Mesenchymal stem cell (in vitro differentiated cells and primary cell): Measurements from ENCODE around the gene SLC9A8.

Experiments used
- DNase-seq: peaks from one replicate; pipeline ENCODE4 v3.0.0-alpha.2; 2013
- H2AFZ ChIP-seq: one replicate; pipeline ENCODE4 v1.6.1; 2013; ENCODE audit warnings: low read depth, mild to moderate bottlenecking, control low read depth, inconsistent platforms, low read length, moderate library complexity
- H2AK5ac ChIP-seq: 2 replicates; pipeline ENCODE4 v1.6.1; 2013; ENCODE audit warnings: low read length, moderate library complexity, mild to moderate bottlenecking, inconsistent platforms; ENCODE audit not compliant: severe bottlenecking
- H2BK120ac ChIP-seq: one replicate; pipeline ENCODE4 v1.6.1; 2013; ENCODE audit warnings: low read depth, mild to moderate bottlenecking, inconsistent platforms, low read length, moderate library complexity
- H2BK12ac ChIP-seq, 2 experiments: one replicate each; pipeline ENCODE4 v1.6.1; 2013; ENCODE audit warnings: inconsistent platforms in 2 of 2, low read length in 2 of 2, mild to moderate bottlenecking in 2 of 2, moderate library complexity in 2 of 2, control low read depth in 1 of 2
- H2BK15ac ChIP-seq: one replicate; pipeline ENCODE4 v1.6.1; 2013; ENCODE audit warnings: mild to moderate bottlenecking, low read depth, inconsistent platforms; ENCODE audit not compliant: poor library complexity, severe bottlenecking
- H2BK5ac ChIP-seq: 2 replicates; pipeline ENCODE4 v1.6.1; 2013; ENCODE audit warnings: low read depth, mild to moderate bottlenecking, low read length, control low read depth, inconsistent platforms; ENCODE audit not compliant: poor library complexity, severe bottlenecking
- H3K14ac ChIP-seq, 2 experiments: one replicate each; pipeline ENCODE4 v1.6.1; 2013; ENCODE audit warnings: inconsistent platforms in 2 of 2, low read length in 2 of 2, control low read depth in 1 of 2, mild to moderate bottlenecking in 1 of 2, moderate library complexity in 1 of 2
- H3K18ac ChIP-seq, 2 experiments: one replicate each; pipeline ENCODE4 v1.6.1; 2013; ENCODE audit warnings: inconsistent platforms in 2 of 2, low read length in 2 of 2, control low read depth in 1 of 2, low read depth in 1 of 2, mild to moderate bottlenecking in 1 of 2
- H3K23ac ChIP-seq, 2 experiments: one replicate each; pipeline ENCODE4 v1.6.1; 2013; ENCODE audit warnings: inconsistent platforms in 2 of 2, low read length in 2 of 2, mild to moderate bottlenecking in 2 of 2, moderate library complexity in 2 of 2, control low read depth in 1 of 2
- H3K27ac ChIP-seq: 2 replicates; pipeline ENCODE4 v1.5.1; 2013; ENCODE audit warnings: mild to moderate bottlenecking, moderate library complexity, low read length, control low read depth, inconsistent platforms; ENCODE audit not compliant: poor library complexity, severe bottlenecking
- H3K27me3 ChIP-seq, 2 experiments: 2 replicates each; pipeline versions ENCODE4 v1.6.1 to v1.7.0; 2013; ENCODE audit warnings: low read length in 2 of 2, mild to moderate bottlenecking in 2 of 2, moderate library complexity in 2 of 2, control low read depth in 1 of 2, inconsistent platforms in 1 of 2; ENCODE audit not compliant: control insufficient read depth in 1 of 2, insufficient read depth in 1 of 2
- H3K36me3 ChIP-seq, 2 experiments: 2 replicates each; pipeline versions ENCODE4 v1.6.1 to v1.7.0; 2013; ENCODE audit warnings: low read length in 2 of 2, control low read depth in 1 of 2, inconsistent platforms in 1 of 2, low read depth in 1 of 2, mild to moderate bottlenecking in 1 of 2; ENCODE audit not compliant: insufficient read depth in 2 of 2, control insufficient read depth in 1 of 2
- H3K4ac ChIP-seq, 2 experiments: one replicate each; pipeline ENCODE4 v1.6.1; 2013; ENCODE audit warnings: inconsistent platforms in 2 of 2, low read length in 2 of 2, mild to moderate bottlenecking in 2 of 2, moderate library complexity in 2 of 2, control low read depth in 1 of 2, low read depth in 1 of 2
- H3K4me1 ChIP-seq: 2 replicates; pipeline ENCODE4 v1.6.1; 2013; ENCODE audit warnings: low read depth, low read length, control low read depth; ENCODE audit not compliant: control insufficient read depth, insufficient read depth
- H3K4me2 ChIP-seq: 2 replicates; pipeline ENCODE4 v1.6.1; 2013; ENCODE audit warnings: low read length, mild to moderate bottlenecking, inconsistent platforms; ENCODE audit not compliant: poor library complexity, severe bottlenecking
- H3K4me3 ChIP-seq, 2 experiments: 2 replicates each; pipeline versions ENCODE4 v1.5.1 to v1.7.0; 2013; ENCODE audit warnings: low read length in 2 of 2, mild to moderate bottlenecking in 2 of 2, control low read depth in 1 of 2, low read depth in 1 of 2; ENCODE audit not compliant: insufficient read depth in 1 of 2
- H3K79me1 ChIP-seq: replicated peaks from 2 replicates; pipeline ENCODE4 v1.6.1; 2013; ENCODE audit warnings: mild to moderate bottlenecking, control low read depth, low read length, inconsistent platforms; ENCODE audit not compliant: poor library complexity, severe bottlenecking
- H3K9ac ChIP-seq: 2 replicates; pipeline ENCODE4 v1.7.0; 2013; ENCODE audit warnings: mild to moderate bottlenecking, low read length, moderate library complexity
- H3K9me3 ChIP-seq: 2 replicates; pipeline ENCODE4 v1.7.0; 2013; ENCODE audit warnings: mild to moderate bottlenecking, low read length; ENCODE audit not compliant: control insufficient read depth
- H4K8ac ChIP-seq: one replicate; pipeline ENCODE4 v1.6.1; 2013; ENCODE audit warnings: inconsistent platforms, mild to moderate bottlenecking, low read length, moderate library complexity
- H4K91ac ChIP-seq: one replicate; pipeline ENCODE4 v1.6.1; 2013; ENCODE audit warnings: mild to moderate bottlenecking, low read length, inconsistent platforms
- WGBS: methylation state at CpG from one replicate; pipeline ENCODE4 v1.1.7; 2013; ENCODE audit warnings: mixed read lengths; 5-methylcytosine and 5-hydroxymethylcytosine counted together

The SLC9A8 gene

GRCh38 chr20:49910340-49910706 is 97.7 kb downstream of the SLC9A8 start:
- H2AK5ac ChIP-seq = no peak overlapping the region
- H3K9ac ChIP-seq = no peak overlapping the region
- H3K9me3 ChIP-seq = no peaks in the 10 kb centered on the region
- H4K91ac ChIP-seq = no peak overlapping the region
- no peak overlapping the region for H2BK12ac ChIP-seq
- 96% methylated on average over 3 of the region's 4 CpGs for WGBS
- H2BK120ac ChIP-seq = no peak overlapping the region
- no peaks in the 10 kb centered on the region for H3K27me3 ChIP-seq
- no peak overlapping the region for H3K14ac ChIP-seq
- no peak overlapping the region for H2AFZ ChIP-seq
- peaks cover 50 to 55% of the 10 kb centered on the region in 2 experiments for H3K36me3 ChIP-seq
- no peak overlapping the region for H2BK15ac ChIP-seq
- no peak overlapping the region for H3K23ac ChIP-seq
- peaks cover 44% of the 10 kb centered on the region for H3K79me1 ChIP-seq
- no peak overlapping the region for H4K8ac ChIP-seq
- no peak overlapping the region for H3K4ac ChIP-seq
- H3K27ac ChIP-seq = no peak overlapping the region
- H3K4me1 ChIP-seq = peaks cover 11% of the 10 kb centered on the region
- H3K4me2 ChIP-seq = no peak overlapping the region
- H3K4me3 ChIP-seq = no peak overlapping the region
- DNase-seq = no peak
- no peak overlapping the region for H3K18ac ChIP-seq
- H2BK5ac ChIP-seq = no peak overlapping the region

- H3K79me1 ChIP-seq = peaks cover 19% of the 10 kb centered on the region
- peaks cover 12% of the 10 kb centered on the region for H3K4me1 ChIP-seq
- H3K14ac ChIP-seq = no peak overlapping the region
- no peak overlapping the region for H2AK5ac ChIP-seq
- no peak overlapping the region for H4K91ac ChIP-seq
- no peak overlapping the region for H3K4ac ChIP-seq
- peak overlapping the region in 1 of 2 experiments; percentile 60 for H3K23ac ChIP-seq
- no peak overlapping the region for H2AFZ ChIP-seq
- no peak overlapping the region for H2BK5ac ChIP-seq
- H3K27me3 ChIP-seq = no peaks in the 10 kb centered on the region
- DNase-seq = peak; percentile 38
- H2BK15ac ChIP-seq = no peak overlapping the region
- peak overlapping the region; percentile 71 for H3K4me2 ChIP-seq
- H4K8ac ChIP-seq = no peak overlapping the region
- WGBS = 95% methylated on average over 16 of the region's 16 CpGs
- no peaks in the 10 kb centered on the region for H3K9me3 ChIP-seq
- H2BK120ac ChIP-seq = no peak overlapping the region
- H3K4me3 ChIP-seq = peak overlapping the region in 1 of 2 experiments; percentile 94
- no peak overlapping the region for H2BK12ac ChIP-seq
- H3K18ac ChIP-seq = no peak overlapping the region
- no peak overlapping the region for H3K27ac ChIP-seq
- peaks cover 21 to 23% of the 10 kb centered on the region in 2 experiments for H3K36me3 ChIP-seq
- peak overlapping the region; percentile 95 for H3K9ac ChIP-seq
Observed at GRCh38 chr20:49913399-49914047, 100.9 kb downstream of the SLC9A8 start.

DNA sequence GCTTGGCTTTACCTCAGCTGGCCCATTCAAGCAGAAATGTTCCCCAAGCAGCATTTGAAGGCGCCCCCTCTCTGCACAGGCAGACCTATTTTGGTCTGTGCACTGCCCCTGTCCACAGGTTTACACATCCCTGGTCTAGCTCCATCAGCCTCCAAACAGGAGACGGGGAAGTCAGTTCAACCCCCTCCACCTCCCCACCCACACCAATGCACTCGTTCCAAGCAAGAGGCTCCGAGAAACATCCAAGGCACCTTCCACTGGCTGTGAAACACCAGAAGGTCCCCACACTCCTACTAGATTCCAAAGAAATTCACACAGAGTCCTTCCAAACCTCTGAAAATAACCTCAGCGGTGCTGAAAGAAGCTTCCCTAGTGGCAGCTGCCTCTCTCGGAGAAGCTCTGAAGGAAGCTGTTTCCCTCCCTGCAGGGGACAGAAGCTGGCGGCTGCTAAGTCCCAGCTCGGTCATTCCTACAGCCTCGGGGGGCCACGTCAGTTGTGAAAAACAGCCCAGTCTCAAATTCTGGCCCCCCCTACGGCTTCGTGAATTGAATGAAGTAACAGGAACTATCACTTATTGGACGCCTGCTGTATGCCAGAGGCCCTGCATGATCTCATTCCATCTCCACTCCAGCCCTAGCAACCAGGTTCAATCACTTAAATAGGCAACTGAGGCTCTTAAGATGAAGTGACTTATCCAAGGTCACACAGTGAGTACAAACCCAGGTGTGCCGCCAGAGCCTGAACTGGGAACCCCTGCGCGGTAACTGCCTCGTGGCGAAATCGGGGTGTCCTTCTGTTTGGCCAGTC is 101.9 kb downstream of the SLC9A8 start:
- no peak overlapping the region for H2BK15ac ChIP-seq
- peak overlapping the region in 1 of 2 experiments; percentile 61 for H3K18ac ChIP-seq
- H3K9ac ChIP-seq = peak overlapping the region; percentile 95
- H3K4me3 ChIP-seq = peak overlapping the region; percentile 91 to 94
- H3K14ac ChIP-seq = no peak overlapping the region
- no peak overlapping the region for H2BK12ac ChIP-seq
- no peak overlapping the region for H4K91ac ChIP-seq
- peak overlapping the region; percentile 71 for H3K4me2 ChIP-seq
- H3K9me3 ChIP-seq = no peaks in the 10 kb centered on the region
- H3K27me3 ChIP-seq = no peaks in the 10 kb centered on the region
- DNase-seq = peak; percentile 60
- peaks cover 13% of the 10 kb centered on the region for H3K79me1 ChIP-seq
- H3K27ac ChIP-seq = no peak overlapping the region
- no peak overlapping the region for H2BK120ac ChIP-seq
- H2BK5ac ChIP-seq = no peak overlapping the region
- 17% methylated on average over 19 of the region's 19 CpGs for WGBS
- no peak overlapping the region for H3K23ac ChIP-seq
- H3K36me3 ChIP-seq = peaks cover 13% of the 10 kb centered on the region in 2 experiments
- H4K8ac ChIP-seq = peak overlapping the region; percentile 73
- H3K4me1 ChIP-seq = peaks cover 12% of the 10 kb centered on the region
- peak overlapping the region in 1 of 2 experiments; percentile 48 for H3K4ac ChIP-seq
- H2AK5ac ChIP-seq = no peak overlapping the region
- H2AFZ ChIP-seq = no peak overlapping the region

DNA sequence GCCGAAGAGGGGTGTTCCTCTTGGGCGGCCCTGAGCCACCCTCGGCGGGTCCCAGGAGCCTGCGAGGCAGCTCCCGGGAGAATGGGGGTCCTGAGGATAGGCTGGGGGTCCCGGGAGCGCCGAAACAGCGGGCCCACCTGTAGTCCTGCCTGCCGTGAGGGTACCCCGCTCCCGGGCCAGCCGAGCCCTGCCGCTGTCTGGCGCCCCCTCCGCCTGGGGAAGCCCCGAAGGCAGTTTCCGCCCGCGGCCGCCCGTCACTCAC is 102.4 kb downstream of the SLC9A8 start:
- peak overlapping the region; percentile 73 for H4K8ac ChIP-seq
- H2AFZ ChIP-seq = peak overlapping the region; percentile 83
- peaks cover 12% of the 10 kb centered on the region for H3K4me1 ChIP-seq
- no peak overlapping the region for H2AK5ac ChIP-seq
- WGBS = 0% methylated on average over 14 of the region's 23 CpGs
- no peaks in the 10 kb centered on the region for H3K9me3 ChIP-seq
- H3K9ac ChIP-seq = peak overlapping the region; percentile 95
- DNase-seq = no peak
- H2BK120ac ChIP-seq = no peak overlapping the region
- H2BK5ac ChIP-seq = no peak overlapping the region
- H3K4me2 ChIP-seq = peak overlapping the region; percentile 71
- peaks cover 7 to 9% of the 10 kb centered on the region in 2 experiments for H3K36me3 ChIP-seq
- peak overlapping the region; percentile 48 to 77 for H3K4ac ChIP-seq
- no peak overlapping the region for H3K23ac ChIP-seq
- H3K14ac ChIP-seq = no peak overlapping the region
- no peaks in the 10 kb centered on the region for H3K27me3 ChIP-seq
- H2BK15ac ChIP-seq = peak overlapping the region; percentile 13
- no peak overlapping the region for H4K91ac ChIP-seq
- no peak overlapping the region for H3K27ac ChIP-seq
- H3K4me3 ChIP-seq = peak overlapping the region; percentile 91 to 94
- no peak overlapping the region for H2BK12ac ChIP-seq
- H3K18ac ChIP-seq = peak overlapping the region; percentile 61 to 99
- peaks cover 9% of the 10 kb centered on the region for H3K79me1 ChIP-seq
